ENCODE data around the gene EIF4G1.

The EIF4G1 gene

GRCh38 chr3:184295771-184296170 is 18.6 kb upstream of the EIF4G1 start:
- no peak for TF ChIP-seq CTCF (conservative IDR thresholded peaks at IDR 0.05; ENCODE audit: control insufficient read depth, insufficient read depth, low read depth, low read length)
- no peak for DNase-seq (ENCODE audit: low read depth)
- H3K4me3 ChIP-seq (ENCODE audit: control insufficient read depth, low read depth, low read length) = no peak overlapping the region

- no peak for DNase-seq (ENCODE audit: low read depth)
- TF ChIP-seq CTCF (conservative IDR thresholded peaks at IDR 0.05; ENCODE audit: control insufficient read depth, insufficient read depth, low read depth, low read length) = no peak
- H3K4me3 ChIP-seq (ENCODE audit: control insufficient read depth, low read depth, low read length) = no peak overlapping the region
Measured at GRCh38 chr3:184296616-184297015, 17.8 kb upstream of the EIF4G1 start.

GRCh38 chr3:184298759-184299487 is 15.5 kb upstream of the EIF4G1 start, which contains the start of gene PSMD2:
PSMD2 (plus strand) TSS chr3:184299241; CDS start chr3:184299267, 26 bp downstream.
- peak; percentile 93 for DNase-seq (ENCODE audit: low read depth)
- peak within 1 kb of the TSS; percentile 98 for H3K4me3 ChIP-seq (ENCODE audit: control insufficient read depth, low read depth, low read length)
- no peak for TF ChIP-seq CTCF (conservative IDR thresholded peaks at IDR 0.05; ENCODE audit: control insufficient read depth, insufficient read depth, low read depth, low read length)

- peak overlapping the region; percentile 98 for H3K4me3 ChIP-seq (ENCODE audit: control insufficient read depth, low read depth, low read length)
- peak; percentile 65 for DNase-seq (ENCODE audit: low read depth)
- TF ChIP-seq CTCF (conservative IDR thresholded peaks at IDR 0.05; ENCODE audit: control insufficient read depth, insufficient read depth, low read depth, low read length) = no peak
Measured at GRCh38 chr3:184299488-184300377, 14.7 kb upstream of the EIF4G1 start.

GRCh38 chr3:184300378-184300720 is 14.1 kb upstream of the EIF4G1 start:
- TF ChIP-seq CTCF (conservative IDR thresholded peaks at IDR 0.05; ENCODE audit: control insufficient read depth, insufficient read depth, low read depth, low read length) = no peak
- DNase-seq (ENCODE audit: low read depth) = peak; percentile 74
- H3K4me3 ChIP-seq (ENCODE audit: control insufficient read depth, low read depth, low read length) = peak overlapping the region; percentile 98

GRCh38 chr3:184305577-184305976 is 8.8 kb upstream of the EIF4G1 start:
- TF ChIP-seq CTCF (conservative IDR thresholded peaks at IDR 0.05; ENCODE audit: control insufficient read depth, insufficient read depth, low read depth, low read length) = peak; percentile 39
- peak; percentile 38 for DNase-seq (ENCODE audit: low read depth)
- H3K4me3 ChIP-seq (ENCODE audit: control insufficient read depth, low read depth, low read length) = no peak overlapping the region
